Mammary epithelial cell (primary cell): ENCODE results near the gene FOXA2.

Experiments
- CTCF ChIP-seq, 2 donors: IDR thresholded peaks in 1 of 2; conservative IDR thresholded peaks in 1 of 2; 2 replicates each; pipeline ENCODE4 v1.5.1; 2011 to 2012; ENCODE audit warnings: inconsistent platforms in 2 of 2, low read length in 2 of 2, mild to moderate bottlenecking in 2 of 2, control low read depth in 1 of 2, low read depth in 1 of 2; ENCODE audit not compliant: insufficient read depth in 1 of 2; ENCODE audit errors: extremely low read depth in 1 of 2
- EZH2 ChIP-seq: IDR thresholded peaks from 2 replicates; pipeline ENCODE4 v1.6.1; 2012; ENCODE audit warnings: low read length, inconsistent platforms, borderline replicate concordance

DNA sequence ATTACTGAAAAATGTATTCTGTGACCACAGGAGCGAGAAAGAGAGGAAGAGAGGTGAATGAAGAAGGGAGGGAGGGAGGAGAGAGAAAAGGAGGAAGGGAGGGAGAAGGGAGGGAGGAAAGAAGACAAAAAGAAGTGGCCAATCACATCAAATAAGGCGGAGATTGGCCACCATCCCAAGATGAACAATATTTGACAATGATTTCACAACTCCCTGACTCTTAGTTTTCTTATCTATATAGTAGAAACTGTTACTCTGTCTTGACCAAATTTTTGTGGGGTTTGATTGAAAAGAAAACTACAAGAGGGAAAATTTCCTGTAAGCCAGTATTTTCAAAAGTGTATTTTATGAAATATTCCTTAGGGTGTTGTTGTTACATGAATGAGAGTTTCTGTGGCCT, 52.6 kb downstream of the FOXA2 start:
- TF ChIP-seq CTCF (conservative IDR thresholded peaks at IDR 0.05 in 1 of 2, IDR thresholded peaks at IDR 0.05 in 1 of 2; ENCODE audit: extremely low read depth in 1 of 2, insufficient read depth in 1 of 2, low read depth in 1 of 2, low read length in 2 of 2), result no peak
- no peak for TF ChIP-seq EZH2
